Endodermal cell (in vitro differentiated cells): ENCODE results near the gene FBXO21. TPM values are rescaled to one million over a fixed set of nuclear protein-coding genes. Genes with fewer than 3 reads are reported as not detected.
A peak's percentile ranks its signal among the peaks of the same experiment; 100 is the strongest.

Experiments
- DNase-seq: peaks from one replicate; pipeline ENCODE4 v3.0.0-alpha.2; 2017
- H3K27ac ChIP-seq: 2 replicates; pipeline ENCODE4 v1.5.1; 2013; ENCODE audit warnings: mild to moderate bottlenecking, low read depth, low read length, moderate library complexity
- H3K27me3 ChIP-seq: 2 replicates; pipeline ENCODE4 v1.6.1; 2013; ENCODE audit warnings: mild to moderate bottlenecking, low read length, moderate library complexity; ENCODE audit not compliant: insufficient read depth, control insufficient read depth, poor library complexity, severe bottlenecking
- H3K36me3 ChIP-seq: 2 replicates; pipeline ENCODE4 v1.7.0; 2013; ENCODE audit warnings: mild to moderate bottlenecking, low read length, moderate library complexity; ENCODE audit not compliant: control insufficient read depth, insufficient read depth
- H3K4me1 ChIP-seq: one replicate; pipeline ENCODE4 v1.7.0; 2013; ENCODE audit warnings: low read length; ENCODE audit not compliant: control insufficient read depth, insufficient read depth
- H3K4me3 ChIP-seq: 2 replicates; pipeline ENCODE4 v1.5.1; 2013; ENCODE audit warnings: mild to moderate bottlenecking, low read length, moderate library complexity
- H3K9ac ChIP-seq: 2 replicates; pipeline ENCODE4 v1.6.1; 2013; ENCODE audit warnings: mild to moderate bottlenecking, low read length, moderate library complexity; ENCODE audit not compliant: poor library complexity, severe bottlenecking; ENCODE audit errors: extremely low read depth
- H3K9me3 ChIP-seq: 2 replicates; pipeline ENCODE4 v1.6.1; 2013; ENCODE audit warnings: mild to moderate bottlenecking, low read length, moderate library complexity; ENCODE audit not compliant: control insufficient read depth
- H3K27ac Mint-ChIP-seq: 2 replicates; pipeline ENCODE4 v1.8.0; 2020; ENCODE audit warnings: mixed read lengths
- H3K27me3 Mint-ChIP-seq: 2 replicates; pipeline ENCODE4 v1.8.0; 2021; ENCODE audit warnings: mild to moderate bottlenecking, mixed read lengths; ENCODE audit not compliant: insufficient read depth
- H3K36me3 Mint-ChIP-seq: 2 replicates; pipeline ENCODE4 v1.8.0; 2020; ENCODE audit warnings: low read depth, mixed read lengths
- H3K4me1 Mint-ChIP-seq: 2 replicates; pipeline ENCODE4 v1.8.0; 2020; ENCODE audit warnings: mixed read lengths
- H3K4me3 Mint-ChIP-seq: 2 replicates; pipeline ENCODE4 v1.8.0; 2020; ENCODE audit warnings: mild to moderate bottlenecking, moderate library complexity, mixed read lengths
- H3K9me3 Mint-ChIP-seq: 2 replicates; pipeline ENCODE4 v1.8.0; 2020; ENCODE audit warnings: mild to moderate bottlenecking, mixed read lengths
- WGBS, 2 experiments: methylation state at CpG; one replicate each; pipeline versions ENCODE4 v1.1.5 to v1.1.7; 2013; ENCODE audit warnings: missing lambda C conversion rate in 2 of 2, mixed read lengths in 1 of 2; ENCODE audit not compliant: insufficient coverage in 1 of 2, insufficient read length in 1 of 2; 5-methylcytosine and 5-hydroxymethylcytosine counted together
- total RNA-seq, 2 donors: library from RNA; stranded (reverse); fragmentation: NEBNext Ultra II Directional in 1 of 2; extraction: Animal tissue kit (Norgen Biotek cat#: 25700) in 1 of 2; gene quantifications; 2 replicates in 1 of 2; 3 replicates in 1 of 2; pipeline ENCODE4 v1.2.1, GENCODE V29; 2021
- TF ChIP-seq, protein P1 (sequence below): fragments of 200-600 bp; sonication (generic); conservative IDR thresholded peaks from 2 replicates; pipeline ENCODE4 v1.5.0; 2021; ENCODE audit warnings: antibody characterized with exemption, mild to moderate bottlenecking

The FBXO21 gene
- total RNA-seq, 2 donors from 2014 or later, result 46.5 to 54.6 TPM

DNA sequence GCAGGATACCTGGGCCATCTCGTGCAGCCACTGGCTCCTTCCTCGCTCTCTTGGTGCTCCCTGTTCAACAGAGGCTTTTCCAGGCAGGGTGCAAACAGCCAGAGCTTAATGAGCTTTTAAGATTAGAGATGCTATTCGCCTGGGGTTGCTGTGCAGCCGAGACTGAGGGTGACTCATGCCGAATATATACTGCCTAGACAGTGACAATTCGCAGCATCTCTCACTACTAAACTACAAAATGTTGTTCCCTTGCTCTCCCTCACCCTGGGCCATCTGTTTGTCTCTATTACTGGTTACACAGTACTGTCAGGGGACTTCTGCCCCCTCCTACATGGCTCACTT is 65.0 kb downstream of the FBXO21 start:
- H3K36me3 Mint-ChIP-seq, result no peaks in the 10 kb centered on the region
- Histone ChIP-seq H3K9ac (no peak overlapping the region), H3K27ac (no peak overlapping the region), H3K4me1 (peaks cover 10% of the 10 kb centered on the region), H3K36me3 (no peaks in the 10 kb centered on the region), H3K4me3 (no peak overlapping the region), H3K9me3 (peaks cover 25% of the 10 kb centered on the region), H3K27me3 (no peaks in the 10 kb centered on the region)
- peaks cover 3% of the 10 kb centered on the region for H3K27me3 Mint-ChIP-seq
- no peak overlapping the region for H3K27ac Mint-ChIP-seq
- H3K9me3 Mint-ChIP-seq, result peaks cover 8% of the 10 kb centered on the region
- H3K4me3 Mint-ChIP-seq, result no peak overlapping the region
- 69 to 75% methylated on average over 5 to 6 of the region's 6 CpGs for WGBS, 2 experiments
- TF ChIP-seq, protein P1, sequence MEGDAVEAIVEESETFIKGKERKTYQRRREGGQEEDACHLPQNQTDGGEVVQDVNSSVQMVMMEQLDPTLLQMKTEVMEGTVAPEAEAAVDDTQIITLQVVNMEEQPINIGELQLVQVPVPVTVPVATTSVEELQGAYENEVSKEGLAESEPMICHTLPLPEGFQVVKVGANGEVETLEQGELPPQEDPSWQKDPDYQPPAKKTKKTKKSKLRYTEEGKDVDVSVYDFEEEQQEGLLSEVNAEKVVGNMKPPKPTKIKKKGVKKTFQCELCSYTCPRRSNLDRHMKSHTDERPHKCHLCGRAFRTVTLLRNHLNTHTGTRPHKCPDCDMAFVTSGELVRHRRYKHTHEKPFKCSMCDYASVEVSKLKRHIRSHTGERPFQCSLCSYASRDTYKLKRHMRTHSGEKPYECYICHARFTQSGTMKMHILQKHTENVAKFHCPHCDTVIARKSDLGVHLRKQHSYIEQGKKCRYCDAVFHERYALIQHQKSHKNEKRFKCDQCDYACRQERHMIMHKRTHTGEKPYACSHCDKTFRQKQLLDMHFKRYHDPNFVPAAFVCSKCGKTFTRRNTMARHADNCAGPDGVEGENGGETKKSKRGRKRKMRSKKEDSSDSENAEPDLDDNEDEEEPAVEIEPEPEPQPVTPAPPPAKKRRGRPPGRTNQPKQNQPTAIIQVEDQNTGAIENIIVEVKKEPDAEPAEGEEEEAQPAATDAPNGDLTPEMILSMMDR, result no peak
- peaks cover 19% of the 10 kb centered on the region for H3K4me1 Mint-ChIP-seq
- DNase-seq, result no peak

GRCh38 chr12:117124421-117125271 is 65.6 kb downstream of the FBXO21 start:
- no peaks in the 10 kb centered on the region for H3K36me3 ChIP-seq
- TF ChIP-seq, protein P1, result no peak
- 82 to 87% methylated on average over 7 to 8 of the region's 8 CpGs for WGBS, 2 experiments
- Mint-ChIP-seq H3K36me3 (no peaks in the 10 kb centered on the region), H3K4me3 (no peak overlapping the region), H3K27ac (no peak overlapping the region), H3K4me1 (peaks cover 15% of the 10 kb centered on the region), H3K9me3 (peaks cover 8% of the 10 kb centered on the region), H3K27me3 (peaks cover 3% of the 10 kb centered on the region)
- peaks cover 25% of the 10 kb centered on the region for H3K9me3 ChIP-seq
- no peak overlapping the region for H3K27ac ChIP-seq
- H3K27me3 ChIP-seq, result no peaks in the 10 kb centered on the region
- no peak for DNase-seq
- no peak overlapping the region for H3K4me3 ChIP-seq
- peaks cover 10% of the 10 kb centered on the region for H3K4me1 ChIP-seq
- H3K9ac ChIP-seq, result no peak overlapping the region

- H3K4me3 Mint-ChIP-seq, result no peak overlapping the region
- Histone ChIP-seq H3K27me3 (no peaks in the 10 kb centered on the region), H3K4me3 (no peak overlapping the region), H3K4me1 (peaks cover 19% of the 10 kb centered on the region), H3K36me3 (no peaks in the 10 kb centered on the region), H3K27ac (no peak overlapping the region), H3K9me3 (no peaks in the 10 kb centered on the region), H3K9ac (no peak overlapping the region)
- peaks cover 3% of the 10 kb centered on the region for H3K27me3 Mint-ChIP-seq
- 84 to 93% methylated on average over 3 of the region's 3 CpGs for WGBS, 2 experiments
- H3K4me1 Mint-ChIP-seq, result peaks cover 30% of the 10 kb centered on the region
- DNase-seq, result no peak
- no peaks in the 10 kb centered on the region for H3K36me3 Mint-ChIP-seq
- TF ChIP-seq, protein P1, result no peak
- H3K9me3 Mint-ChIP-seq, result no peaks in the 10 kb centered on the region
- peak overlapping the region; percentile 15 for H3K27ac Mint-ChIP-seq
Observed at GRCh38 chr12:117121441-117121840, 68.8 kb downstream of the FBXO21 start.
